HepG2 (cell line): ENCODE results near the gene VAV2. TPM values are rescaled to one million over a fixed set of nuclear protein-coding genes. Genes with fewer than 3 reads are reported as not detected.

Source experiments
- ATAC-seq: fragments of 200-7000 bp; cut with Tn5 transposase; 3 replicates; pipeline ENCODE4 v1.9.1; 2020; ENCODE audit warnings: mild to moderate bottlenecking, moderate library complexity
- BruUV-seq: library from RNA; stranded (reverse); fragments of 400-500 nt; replicated peaks from 2 replicates; lab custom pipeline; 2021; lab: Mats Ljungman, UMichigan
- CTCF ChIA-PET: fragments of 300-600 bp; formaldehyde crosslinking; extraction: SDS; loops from one replicate; lab custom pipeline; 2021; ENCODE audit warnings: low total read pairs, inconsistent platforms, low intra/inter-chr PET ratio; lab: Yijun Ruan, JAX
- POLR2A ChIA-PET: fragments of 350-600 bp; sonication (Branson Sonifier 250); formaldehyde crosslinking; loops from one replicate; lab custom pipeline; 2020; ENCODE audit warnings: antibody characterized with exemption, inconsistent platforms; lab: Yijun Ruan, JAX
- DNase-seq: peaks from one replicate; pipeline ENCODE4 v3.0.0-alpha.2; 2015; ENCODE audit warnings: low spot score
- FAIRE-seq: peaks from 3 replicates; lab custom pipeline; 2011; peaks lifted over from hg19 to GRCh38; lab: Jason Lieb, UNC
- H2AFZ ChIP-seq: one replicate; pipeline ENCODE4 v1.6.1; 2011; ENCODE audit warnings: low read length, inconsistent platforms
- H3K27ac ChIP-seq: fragments of 300-600 bp; 3 replicates; pipeline ENCODE4 v1.8.0; 2011; ENCODE audit warnings: mixed run types, mild to moderate bottlenecking, mixed read lengths, low read length, inconsistent platforms; ENCODE audit not compliant: insufficient read depth; ENCODE audit errors: extremely low read length
- H3K27me3 ChIP-seq, 2 experiments: fragments of 200-600 bp in 1 of 2; 2 replicates in 1 of 2; 3 replicates in 1 of 2; pipeline versions ENCODE4 v1.6.0 to v1.8.0; 2011; ENCODE audit warnings: low read length in 2 of 2, mild to moderate bottlenecking in 2 of 2, moderate library complexity in 2 of 2, inconsistent platforms in 1 of 2; ENCODE audit not compliant: insufficient read depth in 2 of 2, control insufficient read depth in 1 of 2
- H3K36me3 ChIP-seq, 2 experiments: fragments of 200-600 bp in 1 of 2; replicated peaks in 1 of 2; 2 replicates in 1 of 2; 3 replicates in 1 of 2; pipeline versions ENCODE4 v1.5.1 to v1.8.0; 2011; ENCODE audit warnings: low read length in 2 of 2, inconsistent platforms in 1 of 2; ENCODE audit not compliant: insufficient read depth in 2 of 2, control insufficient read depth in 1 of 2
- H3K4me1 ChIP-seq: 2 replicates; pipeline ENCODE4 v1.5.1; 2012; ENCODE audit warnings: low read length, inconsistent platforms; ENCODE audit not compliant: insufficient read depth
- H3K4me2 ChIP-seq: 2 replicates; pipeline ENCODE4 v1.6.0; 2011; ENCODE audit warnings: low read depth, low read length, inconsistent platforms
- H3K4me3 ChIP-seq, 3 experiments: fragments of 200-600 bp in 1 of 3; sonication (generic), shearing (Covaris generic) in 1 of 3; replicated peaks in 1 of 3; 2 replicates each; pipeline ENCODE4 v1.5.1; 2011 to 2016; ENCODE audit warnings: low read length in 3 of 3, inconsistent platforms in 2 of 3, low read depth in 2 of 3, mild to moderate bottlenecking in 2 of 3, control low read depth in 1 of 3, mixed read lengths in 1 of 3; ENCODE audit not compliant: insufficient read depth in 1 of 3
- H3K79me2 ChIP-seq: one replicate; pipeline ENCODE4 v1.6.1; 2011; ENCODE audit warnings: low read length, inconsistent platforms; ENCODE audit not compliant: insufficient read depth
- H3K9ac ChIP-seq: 2 replicates; pipeline ENCODE4 v1.6.0; 2011; ENCODE audit warnings: mild to moderate bottlenecking, low read depth, low read length, inconsistent platforms; ENCODE audit not compliant: insufficient read depth
- H3K9me3 ChIP-seq: 2 replicates; pipeline ENCODE4 v1.5.1; 2012; ENCODE audit warnings: mild to moderate bottlenecking, low read length
- H4K20me1 ChIP-seq: 2 replicates; pipeline ENCODE4 v1.6.0; 2011; ENCODE audit warnings: inconsistent platforms, mild to moderate bottlenecking, low read length, moderate library complexity; ENCODE audit not compliant: insufficient read depth
- DMTF1 ChIP-seq: sonication (generic); formaldehyde crosslinking; IDR thresholded peaks from 2 replicates; pipeline ENCODE4 v1.4.0; 2020; ENCODE audit warnings: mild to moderate bottlenecking, missing genetic modification reagents
- ETV5 ChIP-seq: IDR thresholded peaks from 2 replicates; pipeline ENCODE4 v1.6.1; 2018; ENCODE audit warnings: missing biosample characterization, missing genetic modification reagents, inconsistent platforms, borderline replicate concordance
- FOXK1 ChIP-seq: sonication (generic); formaldehyde crosslinking; IDR thresholded peaks from 2 replicates; pipeline ENCODE4 v1.4.0; 2020; ENCODE audit warnings: low read depth, missing genetic modification reagents, borderline replicate concordance
- HINFP ChIP-seq: sonication (generic); formaldehyde crosslinking; IDR thresholded peaks from 2 replicates; pipeline ENCODE4 v1.4.0; 2020; ENCODE audit warnings: low read depth, mild to moderate bottlenecking, missing genetic modification reagents
- KMT2A ChIP-seq: sonication (generic); formaldehyde crosslinking; IDR thresholded peaks from 2 replicates; pipeline ENCODE4 v1.4.0; 2020; ENCODE audit warnings: missing genetic modification reagents
- MBNL3 ChIP-seq: fragments of 250-450 bp; sonication (Bioruptor Pico); conservative IDR thresholded peaks from 2 replicates; pipeline ENCODE4 v1.8.0; 2022; ENCODE audit warnings: mild to moderate bottlenecking, inconsistent platforms
- NCOA2 ChIP-seq: sonication (generic); formaldehyde crosslinking; IDR thresholded peaks from 2 replicates; pipeline ENCODE4 v1.8.0; 2022; ENCODE audit warnings: inconsistent platforms
- SALL2 ChIP-seq: sonication (generic); formaldehyde crosslinking; IDR thresholded peaks from 2 replicates; pipeline ENCODE4 v1.8.1; 2023; ENCODE audit warnings: mild to moderate bottlenecking, missing genetic modification reagents, inconsistent platforms
- SNAI1 ChIP-seq: sonication (generic); formaldehyde crosslinking; IDR thresholded peaks from 2 replicates; pipeline ENCODE4 v1.5.0; 2020; ENCODE audit warnings: mild to moderate bottlenecking, missing genetic modification reagents, borderline replicate concordance
- TAF15 ChIP-seq: fragments of 200-400 bp; formaldehyde crosslinking; IDR thresholded peaks from one replicate; pipeline ENCODE4 v1.6.1; 2018; ENCODE audit warnings: mild to moderate bottlenecking, low read depth, low read length; ENCODE audit not compliant: poor library complexity, severe bottlenecking
- ZNF644 ChIP-seq: IDR thresholded peaks from 2 replicates; pipeline ENCODE4 v1.6.1; 2016; ENCODE audit warnings: low read depth
- ZNF790 ChIP-seq: sonication (generic); formaldehyde crosslinking; IDR thresholded peaks from 2 replicates; pipeline ENCODE4 v1.8.0; 2022; ENCODE audit warnings: missing genetic modification reagents, mild to moderate bottlenecking, borderline replicate concordance
- ZSCAN29 ChIP-seq: sonication (generic); formaldehyde crosslinking; conservative IDR thresholded peaks from 2 replicates; pipeline ENCODE4 v1.4.0; 2020; ENCODE audit warnings: mild to moderate bottlenecking, missing genetic modification reagents
- ZSCAN30 ChIP-seq: sonication (generic); formaldehyde crosslinking; IDR thresholded peaks from 2 replicates; pipeline ENCODE4 v1.5.0; 2020; ENCODE audit warnings: mild to moderate bottlenecking, missing genetic modification reagents
- WGBS: methylation state at CpG from one replicate; pipeline ENCODE4 v1.1.6; 2017; ENCODE audit warnings: low lambda C conversion rate; 5-methylcytosine and 5-hydroxymethylcytosine counted together
- in situ Hi-C: cut with HindIII; loops from 2 replicates; pipeline ENCODE4 v1.10.0; 2017; ENCODE audit warnings: low pct_unique_long_range_greater_than_20kb; ENCODE audit not compliant: extremely low pct_ligation_motif_present
- intact Hi-C: fragments of 100-400 bp; cut with micrococcal nuclease; formaldehyde crosslinking; loops from one replicate; pipeline ENCODE4 v1.10.0; 2022; ENCODE audit not compliant: unreplicated experiment
- polyA plus RNA-seq, 8 experiments: library from polyadenylated mRNA; depleted of rRNA in 3 of 8; stranded (reverse) in 7 of 8; unstranded in 1 of 8; fragments of >200 nt; fragmentation: Illumina TruSeq in 4 of 8; extraction: Trizol in 4 of 8; gene quantifications; 2 replicates each; pipeline versions ENCODE4 v1.2.1 to v1.2.3, GENCODE V29; 2011 to 2016; ENCODE audit warnings: low read depth in 4 of 8, missing spikeins in 1 of 8, mixed read lengths in 1 of 8; ENCODE audit not compliant: insufficient read depth in 1 of 8
- total RNA-seq, 5 experiments: library from RNA; depleted of rRNA; stranded (reverse); fragments of >200 nt; fragmentation: Illumina TruSeq; extraction: Trizol; gene quantifications; 2 replicates each; pipeline ENCODE4 v1.2.3, GENCODE V29; 2016; ENCODE audit warnings: low read depth in 1 of 5
- TF ChIP-seq, protein P1 (sequence below): sonication (generic); formaldehyde crosslinking; IDR thresholded peaks from 2 replicates; pipeline ENCODE4 v1.4.0; 2020; ENCODE audit warnings: missing genetic modification reagents, borderline replicate concordance
- TF ChIP-seq, protein P2 (sequence below): sonication (generic); formaldehyde crosslinking; IDR thresholded peaks from 2 replicates; pipeline ENCODE4 v1.4.0; 2020; ENCODE audit warnings: missing genetic modification reagents; ENCODE audit errors: not compliant biosample characterization

Gene VAV2
- total and polyA plus RNA-seq, 2 of the 13 experiments (the other 11 are each of a cell fraction or from before 2014, with no cell fraction given), result 22.5 to 22.9 TPM

GRCh38 chr9:133810556-133811195 lies 181.4 kb downstream of the VAV2 start:
- H3K4me1 ChIP-seq, result peaks cover 35% of the 10 kb centered on the region
- H3K9me3 ChIP-seq, result no peaks in the 10 kb centered on the region
- H3K9ac ChIP-seq, result no peak overlapping the region
- POLR2A ChIA-PET, result no interaction called here
- no peaks in the 10 kb centered on the region for H3K27me3 ChIP-seq
- peaks cover 27 to 51% of the 10 kb centered on the region in 2 experiments for H3K36me3 ChIP-seq
- no peaks in the 10 kb centered on the region for H3K79me2 ChIP-seq
- 100% methylated on average over 8 of the region's 23 CpGs for WGBS
- no TSS peak for BruUV-seq
- H3K4me2 ChIP-seq, result no peak overlapping the region
- in situ Hi-C loops (no loop called here), intact Hi-C loops (no loop called here)
- CTCF ChIA-PET, result no interaction called here
- peaks cover 9% of the 10 kb centered on the region; the same call in 1 of the 2 replicates for H4K20me1 ChIP-seq
- no peak for DNase-seq
- no peak for FAIRE-seq
- ATAC-seq, result no peak
- H3K27ac ChIP-seq, result no peak overlapping the region
- H3K4me3 ChIP-seq, result no peak overlapping the region
- H2AFZ ChIP-seq, result no peak overlapping the region
- TF ChIP-seq, protein P1, sequence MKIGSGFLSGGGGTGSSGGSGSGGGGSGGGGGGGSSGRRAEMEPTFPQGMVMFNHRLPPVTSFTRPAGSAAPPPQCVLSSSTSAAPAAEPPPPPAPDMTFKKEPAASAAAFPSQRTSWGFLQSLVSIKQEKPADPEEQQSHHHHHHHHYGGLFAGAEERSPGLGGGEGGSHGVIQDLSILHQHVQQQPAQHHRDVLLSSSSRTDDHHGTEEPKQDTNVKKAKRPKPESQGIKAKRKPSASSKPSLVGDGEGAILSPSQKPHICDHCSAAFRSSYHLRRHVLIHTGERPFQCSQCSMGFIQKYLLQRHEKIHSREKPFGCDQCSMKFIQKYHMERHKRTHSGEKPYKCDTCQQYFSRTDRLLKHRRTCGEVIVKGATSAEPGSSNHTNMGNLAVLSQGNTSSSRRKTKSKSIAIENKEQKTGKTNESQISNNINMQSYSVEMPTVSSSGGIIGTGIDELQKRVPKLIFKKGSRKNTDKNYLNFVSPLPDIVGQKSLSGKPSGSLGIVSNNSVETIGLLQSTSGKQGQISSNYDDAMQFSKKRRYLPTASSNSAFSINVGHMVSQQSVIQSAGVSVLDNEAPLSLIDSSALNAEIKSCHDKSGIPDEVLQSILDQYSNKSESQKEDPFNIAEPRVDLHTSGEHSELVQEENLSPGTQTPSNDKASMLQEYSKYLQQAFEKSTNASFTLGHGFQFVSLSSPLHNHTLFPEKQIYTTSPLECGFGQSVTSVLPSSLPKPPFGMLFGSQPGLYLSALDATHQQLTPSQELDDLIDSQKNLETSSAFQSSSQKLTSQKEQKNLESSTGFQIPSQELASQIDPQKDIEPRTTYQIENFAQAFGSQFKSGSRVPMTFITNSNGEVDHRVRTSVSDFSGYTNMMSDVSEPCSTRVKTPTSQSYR (CRISPR knock-in tag), result no peak
- TF ChIP-seq TAF15 (no peak), NCOA2 (CRISPR knock-in tag) (no peak), MBNL3 (CRISPR knock-in tag) (no peak), HINFP (no peak), DMTF1 (CRISPR knock-in tag) (no peak), ZNF644 (CRISPR knock-in tag) (no peak), KMT2A (CRISPR knock-in tag) (no peak), ZSCAN29 (no peak), SNAI1 (no peak), SALL2 (no peak), ZSCAN30 (CRISPR knock-in tag) (no peak), ZNF790 (CRISPR knock-in tag) (no peak), ETV5 (CRISPR knock-in tag) (no peak), FOXK1 (CRISPR knock-in tag) (no peak)
- TF ChIP-seq, protein P2, sequence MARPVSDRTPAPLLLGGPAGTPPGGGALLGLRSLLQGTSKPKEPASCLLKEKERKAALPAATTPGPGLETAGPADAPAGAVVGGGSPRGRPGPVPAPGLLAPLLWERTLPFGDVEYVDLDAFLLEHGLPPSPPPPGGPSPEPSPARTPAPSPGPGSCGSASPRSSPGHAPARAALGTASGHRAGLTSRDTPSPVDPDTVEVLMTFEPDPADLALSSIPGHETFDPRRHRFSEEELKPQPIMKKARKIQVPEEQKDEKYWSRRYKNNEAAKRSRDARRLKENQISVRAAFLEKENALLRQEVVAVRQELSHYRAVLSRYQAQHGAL (CRISPR knock-in tag), result no peak
